ENCODE measurements around the gene TENT5A.

TENT5A gene

GRCh38 chr6:81768150-81768942 is 15.9 kb upstream of the TENT5A start:
- Histone ChIP-seq H2AFZ (ENCODE audit: low read length) (no peak overlapping the region), H3K9me2 (ENCODE audit: low read depth, low read length) (no peaks in the 10 kb centered on the region), H3K27ac (ENCODE audit: low read depth, low read length, poor library complexity, severe bottlenecking) (no peak overlapping the region), H3K4me2 (ENCODE audit: low read length) (no peak overlapping the region), H3K9ac (ENCODE audit: low read length) (no peak overlapping the region), H3K4me3 (ENCODE audit: low read depth, low read length, poor library complexity, severe bottlenecking) (no peak overlapping the region), H3F3A (ENCODE audit: insufficient read depth, low read length) (no peaks in the 10 kb centered on the region), H3K4me1 (ENCODE audit: insufficient read depth, low read length, severe bottlenecking) (no peaks in the 10 kb centered on the region), H3K36me3 (ENCODE audit: insufficient read depth, low read length) (no peaks in the 10 kb centered on the region), H3K27me3 (ENCODE audit: insufficient read depth, low read length) (no peaks in the 10 kb centered on the region), H3K79me2 (ENCODE audit: insufficient read depth, low read length) (no peaks in the 10 kb centered on the region), H3K9me3 (ENCODE audit: low read length) (no peaks in the 10 kb centered on the region), H4K20me1 (ENCODE audit: insufficient read depth, low read length) (no peaks in the 10 kb centered on the region)
- TF ChIP-seq EZH2 (IDR thresholded peaks at IDR 0.05; ENCODE audit: borderline replicate concordance, low read length) (no peak), CTCF (IDR thresholded peaks at IDR 0.05; ENCODE audit: low read length) (no peak)

GRCh38 chr6:81767163-81767891 is 14.8 kb upstream of the TENT5A start:
- no peaks in the 10 kb centered on the region for H3K36me3 ChIP-seq (ENCODE audit: insufficient read depth, low read length)
- H3K4me1 ChIP-seq (ENCODE audit: insufficient read depth, low read length, severe bottlenecking), result no peaks in the 10 kb centered on the region
- no peaks in the 10 kb centered on the region for H3K9me2 ChIP-seq (ENCODE audit: low read depth, low read length)
- no peaks in the 10 kb centered on the region for H4K20me1 ChIP-seq (ENCODE audit: insufficient read depth, low read length)
- no peak overlapping the region for H3K4me3 ChIP-seq (ENCODE audit: low read depth, low read length, poor library complexity, severe bottlenecking)
- no peaks in the 10 kb centered on the region for H3F3A ChIP-seq (ENCODE audit: insufficient read depth, low read length)
- no peak overlapping the region for H3K9ac ChIP-seq (ENCODE audit: low read length)
- no peak overlapping the region for H3K27ac ChIP-seq (ENCODE audit: low read depth, low read length, poor library complexity, severe bottlenecking)
- no peaks in the 10 kb centered on the region for H3K27me3 ChIP-seq (ENCODE audit: insufficient read depth, low read length)
- H3K9me3 ChIP-seq (ENCODE audit: low read length), result no peaks in the 10 kb centered on the region
- no peak overlapping the region for H2AFZ ChIP-seq (ENCODE audit: low read length)
- TF ChIP-seq EZH2 (IDR thresholded peaks at IDR 0.05; ENCODE audit: borderline replicate concordance, low read length) (no peak), CTCF (IDR thresholded peaks at IDR 0.05; ENCODE audit: low read length) (no peak)
- no peaks in the 10 kb centered on the region for H3K79me2 ChIP-seq (ENCODE audit: insufficient read depth, low read length)
- H3K4me2 ChIP-seq (ENCODE audit: low read length), result no peak overlapping the region

GRCh38 chr6:81766482-81767069 is 14.1 kb upstream of the TENT5A start:
- Histone ChIP-seq H4K20me1 (ENCODE audit: insufficient read depth, low read length) (no peaks in the 10 kb centered on the region), H3F3A (ENCODE audit: insufficient read depth, low read length) (no peaks in the 10 kb centered on the region), H3K27me3 (ENCODE audit: insufficient read depth, low read length) (no peaks in the 10 kb centered on the region), H3K4me2 (ENCODE audit: low read length) (no peak overlapping the region), H3K79me2 (ENCODE audit: insufficient read depth, low read length) (no peaks in the 10 kb centered on the region), H3K9me2 (ENCODE audit: low read depth, low read length) (no peaks in the 10 kb centered on the region), H3K9ac (ENCODE audit: low read length) (no peak overlapping the region), H3K36me3 (ENCODE audit: insufficient read depth, low read length) (no peaks in the 10 kb centered on the region), H3K27ac (ENCODE audit: low read depth, low read length, poor library complexity, severe bottlenecking) (no peak overlapping the region), H3K4me3 (ENCODE audit: low read depth, low read length, poor library complexity, severe bottlenecking) (no peak overlapping the region), H3K4me1 (ENCODE audit: insufficient read depth, low read length, severe bottlenecking) (no peaks in the 10 kb centered on the region), H2AFZ (ENCODE audit: low read length) (no peak overlapping the region), H3K9me3 (ENCODE audit: low read length) (no peaks in the 10 kb centered on the region)
- no peak for TF ChIP-seq CTCF (IDR thresholded peaks at IDR 0.05; ENCODE audit: low read length)
- no peak for TF ChIP-seq EZH2 (IDR thresholded peaks at IDR 0.05; ENCODE audit: borderline replicate concordance, low read length)
